OCI-M2 (cell line): Measurements from ENCODE around the gene AS3MT.
A peak's percentile ranks its signal among the peaks of the same experiment; 100 is the strongest.

Source experiments
- DNase-seq: peaks from one replicate; lab custom pipeline; 2025; ENCODE audit not compliant: unreplicated experiment; lab: John Stamatoyannopoulos, UW

The AS3MT gene

GRCh38 chr10:102855731-102856436, 13.4 kb upstream of the AS3MT start:
- peak; percentile 56 for DNase-seq

- DNase-seq, result no peak
Observed at GRCh38 chr10:102856758-102857424, 12.4 kb upstream of the AS3MT start.

- no peak for DNase-seq
Observed at GRCh38 chr10:102859911-102860310, 9.4 kb upstream of the AS3MT start.

DNA sequence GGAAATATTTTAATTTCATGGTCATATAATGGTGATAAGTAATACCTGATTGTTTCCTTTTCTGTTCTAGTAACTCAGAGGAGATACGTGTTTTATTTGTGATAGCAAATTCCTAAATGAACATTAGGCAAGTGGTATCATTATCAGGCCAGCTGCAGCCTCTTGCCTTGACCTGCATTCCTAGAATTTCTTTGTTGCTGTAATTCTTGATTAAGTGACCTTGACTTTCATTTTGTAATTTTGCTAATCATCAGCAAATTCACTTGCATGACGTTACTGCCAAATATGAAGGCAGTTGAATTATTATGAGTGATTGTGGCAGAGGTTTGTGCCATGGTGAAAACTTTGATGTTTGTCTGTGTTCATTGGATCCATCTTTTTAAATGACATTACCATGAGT, 5.6 kb upstream of the AS3MT start:
- DNase-seq, result no peak

DNA sequence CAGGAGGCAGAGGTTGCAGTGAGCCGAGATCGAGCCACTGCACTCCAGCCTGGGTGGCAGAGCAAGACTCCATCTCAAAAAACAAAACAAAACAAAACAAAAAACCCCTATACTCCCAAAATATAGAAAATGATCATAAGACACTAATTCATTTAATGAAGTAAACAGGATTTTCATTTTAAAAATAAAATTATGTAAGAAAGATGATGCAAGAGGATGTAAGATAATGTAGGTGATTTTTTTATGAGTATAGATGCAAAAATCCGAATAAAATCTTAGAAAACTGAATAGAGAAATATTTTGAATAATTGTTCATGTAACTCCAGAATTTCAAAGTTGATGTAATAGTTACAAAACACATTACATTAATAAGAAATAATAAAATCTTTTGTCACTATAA, 3.6 kb upstream of the AS3MT start:
- DNase-seq, result no peak

DNA sequence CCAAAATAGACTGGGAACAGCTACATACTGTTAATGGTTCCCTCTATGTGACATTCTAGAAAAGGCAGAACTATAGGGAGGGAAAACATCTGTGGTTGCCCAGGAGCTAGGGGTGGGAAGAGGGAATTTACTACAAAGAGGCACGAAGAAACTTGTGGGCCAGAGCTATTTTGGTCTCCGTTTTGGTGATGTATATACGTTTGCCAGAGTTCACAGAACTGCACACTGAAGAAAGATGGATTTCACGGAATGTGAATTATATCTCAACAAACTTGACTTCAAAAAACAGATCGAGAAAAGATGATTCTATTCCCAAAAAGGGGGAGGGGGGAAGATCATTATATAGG, 386 bp upstream of the AS3MT start:
- no peak for DNase-seq

- DNase-seq, result no peak
Observed at GRCh38 chr10:102870221-102870620, 951 bp downstream of the AS3MT start.

DNA sequence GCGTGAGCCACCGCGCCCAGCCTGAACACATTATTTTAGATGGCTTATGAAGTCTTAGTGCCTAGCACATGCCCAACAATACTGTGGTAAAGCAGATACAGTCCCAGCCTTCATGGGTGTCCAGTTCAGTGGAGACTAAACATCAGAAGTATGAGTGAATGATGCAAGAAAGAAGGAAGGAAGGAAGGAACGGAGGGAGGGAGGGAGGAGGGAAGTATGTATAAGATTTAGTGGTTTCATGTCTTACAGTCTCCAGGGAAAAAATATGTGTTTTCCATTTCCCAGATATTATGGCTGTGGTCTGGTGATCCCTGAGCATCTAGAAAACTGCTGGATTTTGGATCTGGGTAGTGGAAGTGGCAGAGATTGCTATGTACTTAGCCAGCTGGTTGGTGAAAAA, 2.9 kb downstream of the AS3MT start:
- no peak for DNase-seq

DNA sequence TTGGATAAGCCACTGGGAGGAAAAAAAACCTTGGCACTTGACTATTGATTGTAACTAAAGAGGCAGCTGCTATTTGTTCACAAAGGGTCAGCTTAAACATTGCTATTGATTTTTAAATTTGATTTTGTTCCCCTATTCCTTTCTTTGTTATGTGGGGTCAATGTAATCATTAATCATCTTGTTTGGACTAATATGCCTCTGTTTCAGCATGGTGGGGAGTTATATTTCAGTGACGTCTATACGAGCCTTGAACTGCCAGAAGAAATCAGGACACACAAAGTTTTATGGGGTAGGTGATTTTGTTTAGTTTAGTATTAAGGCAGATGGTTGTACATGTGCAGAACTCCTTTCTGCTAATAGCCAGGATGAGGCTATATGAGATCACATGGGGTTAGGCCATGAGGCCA, 7.5 kb downstream of the AS3MT start:
- no peak for DNase-seq

- no peak for DNase-seq
Observed at GRCh38 chr10:102878629-102879028, 9.4 kb downstream of the AS3MT start.

GRCh38 chr10:102880256-102880655, 11.0 kb downstream of the AS3MT start:
- DNase-seq, result no peak

DNA sequence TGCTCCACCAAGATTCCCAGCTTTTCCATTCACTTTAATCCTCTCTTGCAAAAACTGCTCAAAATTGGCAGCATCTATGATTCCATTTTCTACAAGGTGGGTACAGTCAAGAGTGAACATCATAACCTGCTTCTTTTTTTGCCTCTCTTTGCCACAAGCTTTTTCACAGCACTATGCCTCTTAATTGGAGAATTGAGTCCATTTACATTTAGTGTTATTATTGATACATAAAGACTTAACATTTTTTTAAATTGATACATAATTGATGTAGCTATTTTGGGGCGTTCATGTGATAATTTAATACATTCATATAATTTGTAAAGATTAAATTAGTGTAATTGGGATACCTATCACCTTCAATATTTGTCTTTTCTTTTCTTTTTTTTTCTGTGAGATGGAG, 18.8 kb downstream of the AS3MT start:
- DNase-seq, result no peak

DNA sequence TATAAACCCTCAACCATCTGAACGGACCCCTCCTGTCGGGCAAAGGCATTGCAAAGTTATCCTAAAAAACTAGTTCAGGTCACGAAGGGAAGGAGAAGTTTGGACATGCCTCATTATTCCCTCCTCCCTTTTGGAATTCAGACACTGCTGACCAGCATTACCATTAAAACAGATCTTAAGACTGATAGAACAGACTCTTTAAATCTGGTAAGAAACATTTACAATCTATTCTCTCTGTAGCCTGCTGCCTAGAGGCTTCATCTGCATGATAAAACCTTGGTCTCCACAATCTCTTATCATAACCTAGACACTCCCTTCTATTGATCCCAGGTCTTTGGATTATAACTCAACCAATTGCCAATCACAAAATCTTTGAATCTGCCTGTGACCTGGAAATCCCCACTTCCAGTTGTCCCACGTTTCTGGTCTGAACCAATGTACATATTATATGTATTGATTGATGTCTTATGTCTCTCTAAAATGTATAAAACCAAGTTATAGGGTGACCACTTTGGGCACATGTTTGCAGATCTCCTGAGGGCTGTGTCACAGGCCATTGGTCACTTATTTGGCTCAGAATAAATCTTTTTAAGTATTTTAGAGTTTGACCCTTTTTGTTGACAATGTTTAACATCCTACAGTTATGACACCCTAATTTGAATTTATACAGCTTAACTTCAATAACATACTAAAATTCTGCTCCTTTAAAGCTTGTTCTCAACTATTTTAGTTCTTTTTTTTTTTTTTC, 25.4 kb downstream of the AS3MT start:
- DNase-seq, result no peak

- DNase-seq, result no peak
Observed at GRCh38 chr10:102900006-102900405, 30.7 kb downstream of the AS3MT start.

GRCh38 chr10:102904346-102904745, 35.1 kb downstream of the AS3MT start:
- DNase-seq, result no peak

- DNase-seq, result no peak
Observed at GRCh38 chr10:102906507-102906906, 37.2 kb downstream of the AS3MT start.

DNA sequence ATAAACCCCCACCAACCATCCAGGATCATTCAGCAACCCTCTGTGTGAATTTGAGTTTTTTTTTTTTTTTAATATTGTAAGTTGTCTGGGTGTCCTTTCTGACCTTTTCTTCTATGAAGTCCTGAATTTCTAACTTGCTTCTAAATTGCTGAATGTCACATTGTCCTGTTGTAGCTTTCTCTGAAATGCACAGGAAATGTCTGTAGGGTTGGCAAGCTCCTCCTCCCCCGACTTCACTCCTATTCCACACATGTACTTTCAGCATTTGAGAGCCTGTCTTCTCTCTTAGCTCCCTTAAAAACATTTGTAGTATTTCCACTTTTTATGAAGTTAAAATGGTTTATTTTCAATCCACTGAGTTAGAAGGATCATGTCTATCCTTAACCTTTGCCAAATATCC, 45.5 kb downstream of the AS3MT start:
- DNase-seq, result no peak

DNA sequence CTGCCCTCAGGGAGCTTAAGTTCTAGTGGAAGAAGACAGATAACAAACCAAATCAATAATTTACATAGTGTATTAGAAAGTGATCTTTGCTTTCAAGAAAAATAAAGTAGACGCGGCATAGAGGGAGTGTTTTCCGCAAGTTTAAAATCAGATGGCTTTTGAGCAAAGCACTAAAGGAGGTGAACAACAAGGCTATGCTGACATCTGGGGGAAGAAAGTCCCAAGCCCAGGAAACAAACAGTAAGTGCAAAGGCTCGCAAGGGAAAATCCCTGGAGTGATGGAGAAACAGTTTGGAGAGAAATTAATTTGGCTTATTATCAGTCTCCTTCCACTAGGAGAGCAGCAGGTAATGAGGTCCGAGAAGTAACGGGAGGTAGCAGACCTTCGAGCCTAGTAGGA, 46.9 kb downstream of the AS3MT start:
- no peak for DNase-seq

- DNase-seq, result peak; percentile 73
Observed at GRCh38 chr10:102917314-102917961, 48.2 kb downstream of the AS3MT start.

- peak; percentile 92 for DNase-seq
Observed at GRCh38 chr10:102917962-102918816, 48.9 kb downstream of the AS3MT start, which contains the start of gene CNNM2. CNNM2 (plus strand) TSS chr10:102918294; CDS start chr10:102918481, 187 bp downstream.

- DNase-seq, result no peak
Observed at GRCh38 chr10:102918817-102919245, 49.6 kb downstream of the AS3MT start.
